PC-9 (cell line): Measurements from ENCODE around the gene KLF13.

ENCODE experiments used
- EZH2 ChIP-seq: fragments of 200-600 bp; sonication (generic); IDR thresholded peaks from 2 replicates; pipeline ENCODE4 v1.8.0; 2017; ENCODE audit warnings: antibody characterized with exemption, low read depth
- TF ChIP-seq, protein P1 (sequence below): fragments of 200-600 bp; sonication (generic); conservative IDR thresholded peaks from 2 replicates; pipeline ENCODE4 v1.6.1; 2017; ENCODE audit warnings: mixed run types, antibody characterized with exemption, mild to moderate bottlenecking, moderate library complexity

- TF ChIP-seq, protein P1, sequence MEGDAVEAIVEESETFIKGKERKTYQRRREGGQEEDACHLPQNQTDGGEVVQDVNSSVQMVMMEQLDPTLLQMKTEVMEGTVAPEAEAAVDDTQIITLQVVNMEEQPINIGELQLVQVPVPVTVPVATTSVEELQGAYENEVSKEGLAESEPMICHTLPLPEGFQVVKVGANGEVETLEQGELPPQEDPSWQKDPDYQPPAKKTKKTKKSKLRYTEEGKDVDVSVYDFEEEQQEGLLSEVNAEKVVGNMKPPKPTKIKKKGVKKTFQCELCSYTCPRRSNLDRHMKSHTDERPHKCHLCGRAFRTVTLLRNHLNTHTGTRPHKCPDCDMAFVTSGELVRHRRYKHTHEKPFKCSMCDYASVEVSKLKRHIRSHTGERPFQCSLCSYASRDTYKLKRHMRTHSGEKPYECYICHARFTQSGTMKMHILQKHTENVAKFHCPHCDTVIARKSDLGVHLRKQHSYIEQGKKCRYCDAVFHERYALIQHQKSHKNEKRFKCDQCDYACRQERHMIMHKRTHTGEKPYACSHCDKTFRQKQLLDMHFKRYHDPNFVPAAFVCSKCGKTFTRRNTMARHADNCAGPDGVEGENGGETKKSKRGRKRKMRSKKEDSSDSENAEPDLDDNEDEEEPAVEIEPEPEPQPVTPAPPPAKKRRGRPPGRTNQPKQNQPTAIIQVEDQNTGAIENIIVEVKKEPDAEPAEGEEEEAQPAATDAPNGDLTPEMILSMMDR = no peak
- no peak for TF ChIP-seq EZH2
Measured at GRCh38 chr15:31320022-31320421, 6.6 kb upstream of the KLF13 start.
